HFF-Myc (cell line): ENCODE results near the gene CST9.
A peak's percentile ranks its signal among the peaks of the same experiment; 100 is the strongest.
"Not testable (repeated sequence)": the region's sequence is repeated elsewhere in the genome, so short reads cannot be mapped to it uniquely, and the experiment has no call there.

ENCODE experiments used
- DNase-seq: peaks from one replicate; pipeline ENCODE4 v3.0.0-alpha.2; 2011; ENCODE audit warnings: low read depth; ENCODE audit errors: extremely low read depth
- H3K4me3 ChIP-seq: replicated peaks from 2 replicates; pipeline ENCODE4 v1.5.1; 2011; ENCODE audit warnings: low read depth, mild to moderate bottlenecking, control low read depth, low read length
- CTCF ChIP-seq: IDR thresholded peaks from 2 replicates; pipeline ENCODE4 v1.5.1; 2012; ENCODE audit warnings: mild to moderate bottlenecking, low read depth, low read length, control low read depth; ENCODE audit errors: missing control alignments

Gene CST9

GRCh38 chr20:23623666-23624323 is 18.1 kb upstream of the CST9 start:
- DNase-seq, result no peak
- TF ChIP-seq CTCF, result no peak
- H3K4me3 ChIP-seq, result no peak overlapping the region

DNA sequence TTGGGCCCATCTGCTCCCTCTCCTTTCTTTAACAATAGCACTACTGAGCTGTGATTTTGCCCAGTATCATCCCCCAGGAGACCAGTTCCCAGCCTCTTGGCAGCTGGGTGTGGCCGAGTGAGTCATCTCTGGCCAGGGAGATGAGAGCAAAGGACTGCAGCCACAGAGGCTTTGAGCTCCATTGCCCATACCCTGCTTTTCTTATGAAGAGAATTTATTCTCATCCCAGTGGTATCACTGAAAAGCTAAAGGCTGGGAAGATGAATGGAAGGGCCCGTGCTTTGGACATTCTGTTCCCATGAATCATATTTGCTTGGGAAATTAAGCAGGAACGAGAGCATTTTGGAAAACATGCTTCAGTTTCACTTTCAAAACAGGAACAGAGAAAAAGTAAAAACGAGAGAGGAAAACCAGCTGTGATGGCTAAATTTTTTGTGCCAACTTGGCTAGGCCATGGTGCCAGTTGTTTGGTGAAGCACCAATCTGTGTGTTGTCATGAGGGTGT is 17.2 kb upstream of the CST9 start:
- TF ChIP-seq CTCF, result no peak
- H3K4me3 ChIP-seq, result peak overlapping the region; percentile 42
- peak; percentile 57 for DNase-seq

GRCh38 chr20:23622401-23622800 is 16.7 kb upstream of the CST9 start:
- not testable (repeated sequence) for DNase-seq
- H3K4me3 ChIP-seq, result peak overlapping the region; percentile 42

- H3K4me3 ChIP-seq, DNase-seq: not testable (repeated sequence)
Observed at GRCh38 chr20:23620670-23621386, 15.1 kb upstream of the CST9 start.

- DNase-seq, result no peak
- no peak overlapping the region for H3K4me3 ChIP-seq
- TF ChIP-seq CTCF, result no peak
Observed at GRCh38 chr20:23614163-23614562, 8.4 kb upstream of the CST9 start.

DNA sequence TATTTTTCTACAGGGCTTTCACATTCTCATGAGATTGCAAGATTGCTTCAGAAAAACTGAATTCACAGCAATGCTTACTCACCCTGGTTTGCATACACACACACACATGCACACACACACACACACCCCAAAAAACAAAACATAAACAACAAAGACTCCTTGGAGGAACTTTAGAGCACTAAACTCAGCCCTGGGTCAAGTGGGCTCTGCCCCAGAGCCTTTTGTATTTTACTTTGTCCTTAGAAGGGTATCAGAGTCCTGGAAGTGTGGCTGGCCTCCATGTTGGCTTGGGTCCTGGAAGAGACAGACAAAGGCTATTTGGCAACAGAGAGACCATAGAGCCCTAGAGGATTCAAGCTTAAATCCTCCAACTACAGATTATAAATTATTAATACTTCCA is 8.0 kb upstream of the CST9 start:
- no peak overlapping the region for H3K4me3 ChIP-seq
- no peak for DNase-seq
- TF ChIP-seq CTCF, result no peak

DNA sequence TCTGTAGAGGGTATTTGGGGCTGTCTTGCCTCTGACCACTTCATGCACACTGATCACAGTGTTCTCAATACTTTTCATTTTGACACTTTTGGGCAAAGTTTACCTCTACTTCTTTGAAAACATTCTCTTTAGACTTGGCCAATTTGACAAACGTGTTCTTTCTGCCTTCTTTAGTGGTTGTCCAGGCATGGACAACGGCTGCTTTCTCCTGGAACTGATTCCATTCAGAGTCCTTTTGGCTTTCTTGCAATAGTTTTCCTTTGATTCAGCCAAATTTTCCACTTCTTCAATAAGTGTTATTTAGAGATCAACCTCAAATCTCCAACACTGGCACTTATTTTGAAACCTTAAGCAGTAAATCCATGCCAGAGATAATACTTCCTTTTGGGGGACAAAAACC is 6.7 kb upstream of the CST9 start:
- TF ChIP-seq CTCF, result no peak

More for the DNA sequence above, 6.7 kb upstream of the CST9 start:
- H3K4me3 ChIP-seq, result no peak overlapping the region
- no peak for DNase-seq
